ENCODE results near the gene ZNF160. TPM values are rescaled to one million over a fixed set of nuclear protein-coding genes. Genes with fewer than 3 reads are reported as not detected.

The ZNF160 gene
- 10 to 100 TPM; 19.9 to 28.6 (median 28.0) TPM for total RNA-seq
- long read RNA-seq, donor 1, full-length matches to known transcripts, result 5 of 13 reads
- long read RNA-seq, donor 1, partial matches to known transcripts, result 1 of 13 reads
- long read RNA-seq, donor 1, other reads (novel, unspliced or antisense), result 7 of 13 reads
- long read RNA-seq, donor 2, partial matches to known transcripts, result 1 of 4 reads
- long read RNA-seq, donor 2, other reads (novel, unspliced or antisense), result 3 of 4 reads

GRCh38 chr19:53103234-53104203 lies at the start of gene ZNF160:
ZNF160 (minus strand) TSS chr19:53103422; CDS start chr19:53086276, 17,146 bp downstream.
- H3K4me3 ChIP-seq, result peak within 1 kb of the TSS; percentile 63
- peak; percentile 99 for DNase-seq
- TF ChIP-seq CTCF (IDR thresholded peaks at IDR 0.05), result no peak
- peaks cover 8% of the 10 kb centered on the region for H3K4me1 ChIP-seq (ENCODE audit: low read depth)
- peaks cover 2% of the 10 kb centered on the region for H3K36me3 ChIP-seq (ENCODE audit: low read depth)
- intact Hi-C loops (cut with DNase I, micrococcal nuclease), result no loop called here
- peak; percentile 99 for ATAC-seq
- H3K9me3 ChIP-seq, result peaks cover 12% of the 10 kb centered on the region

- ATAC-seq (no peak), DNase-seq (no peak)
- H3K36me3 ChIP-seq (ENCODE audit: low read depth), result peaks cover 3% of the 10 kb centered on the region
- no peak overlapping the region for H3K4me3 ChIP-seq
- H3K9me3 ChIP-seq, result peaks cover 91% of the 10 kb centered on the region
- H3K4me1 ChIP-seq (ENCODE audit: low read depth), result no peaks in the 10 kb centered on the region
- intact Hi-C loops (cut with DNase I, micrococcal nuclease), result no loop called here
- TF ChIP-seq CTCF (IDR thresholded peaks at IDR 0.05), result no peak
Observed at GRCh38 chr19:53147645-53148044, 44.4 kb upstream of the ZNF160 start.

GRCh38 chr19:53140351-53140750 lies 37.1 kb upstream of the ZNF160 start:
- Histone ChIP-seq H3K4me3 (no peak overlapping the region), H3K9me3 (peaks cover 94% of the 10 kb centered on the region), H3K4me1 (ENCODE audit: low read depth) (no peaks in the 10 kb centered on the region), H3K36me3 (ENCODE audit: low read depth) (no peaks in the 10 kb centered on the region)
- intact Hi-C loops (cut with DNase I, micrococcal nuclease), result no loop called here
- ATAC-seq (no peak), DNase-seq (no peak)
- TF ChIP-seq CTCF (IDR thresholded peaks at IDR 0.05), result no peak

- intact Hi-C loops (cut with DNase I, micrococcal nuclease), result no loop called here
- H3K4me1 ChIP-seq (ENCODE audit: low read depth), result peaks cover 4% of the 10 kb centered on the region
- H3K4me3 ChIP-seq, result no peak overlapping the region
- peaks cover 65% of the 10 kb centered on the region for H3K9me3 ChIP-seq
- TF ChIP-seq CTCF (IDR thresholded peaks at IDR 0.05), result no peak
- H3K36me3 ChIP-seq (ENCODE audit: low read depth), result no peaks in the 10 kb centered on the region
- ATAC-seq, result no peak
- DNase-seq, result no peak
Observed at GRCh38 chr19:53136432-53136831, 33.2 kb upstream of the ZNF160 start.

- no peak for TF ChIP-seq CTCF (IDR thresholded peaks at IDR 0.05)
- DNase-seq, result peak; percentile 80 to 88 (median 85)
- Histone ChIP-seq H3K4me1 (ENCODE audit: low read depth) (peaks cover 6% of the 10 kb centered on the region), H3K4me3 (peak within 1 kb of the TSS; percentile 33), H3K36me3 (ENCODE audit: low read depth) (no peaks in the 10 kb centered on the region), H3K9me3 (peaks cover 25% of the 10 kb centered on the region)
- ATAC-seq, result peak; percentile 96
- intact Hi-C loops (cut with DNase I, micrococcal nuclease), result no loop called here
Observed at GRCh38 chr19:53132141-53132991, 29.1 kb upstream of the ZNF160 start, which contains the start of gene ZNF415. ZNF415 (minus strand) TSS chr19:53132910; CDS start chr19:53122676, 10,234 bp downstream.
